Measurements from ENCODE around the gene BCL2L13.
A peak's percentile ranks its signal among the peaks of the same experiment; 100 is the strongest.
"Not testable (repeated sequence)": the region's sequence is repeated elsewhere in the genome, so short reads cannot be mapped to it uniquely, and the experiment has no call there.

The BCL2L13 gene

DNA sequence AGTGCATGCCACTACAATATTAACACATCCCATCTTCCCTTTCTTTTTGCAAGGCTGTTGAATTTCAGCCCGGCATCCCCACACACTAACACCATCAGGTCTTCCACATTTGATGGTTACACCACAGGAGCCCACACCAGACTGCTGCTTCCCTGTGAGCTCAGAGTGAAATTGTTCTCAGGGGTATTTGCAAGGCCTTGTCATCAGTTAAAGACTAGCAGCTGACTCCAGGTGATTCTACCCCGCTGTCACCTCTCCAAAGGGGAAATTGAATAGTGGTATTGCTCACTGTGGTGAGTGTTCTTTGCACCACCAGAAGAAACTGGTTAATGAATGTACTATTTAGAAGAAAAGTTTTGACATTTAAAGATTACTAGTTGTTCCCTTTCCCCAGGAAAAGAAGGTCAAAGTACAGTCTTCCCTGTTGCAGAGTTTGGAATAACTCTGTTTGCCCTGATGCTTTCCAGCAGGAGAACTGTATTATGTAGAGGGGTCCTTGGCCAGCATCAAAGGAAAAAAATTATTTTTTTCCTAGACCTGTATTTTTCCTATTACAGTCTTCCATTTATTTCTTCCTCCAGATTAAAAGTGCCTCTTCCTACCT lies 93.8 kb downstream of the BCL2L13 start:
- DNase-seq, result no peak

DNA sequence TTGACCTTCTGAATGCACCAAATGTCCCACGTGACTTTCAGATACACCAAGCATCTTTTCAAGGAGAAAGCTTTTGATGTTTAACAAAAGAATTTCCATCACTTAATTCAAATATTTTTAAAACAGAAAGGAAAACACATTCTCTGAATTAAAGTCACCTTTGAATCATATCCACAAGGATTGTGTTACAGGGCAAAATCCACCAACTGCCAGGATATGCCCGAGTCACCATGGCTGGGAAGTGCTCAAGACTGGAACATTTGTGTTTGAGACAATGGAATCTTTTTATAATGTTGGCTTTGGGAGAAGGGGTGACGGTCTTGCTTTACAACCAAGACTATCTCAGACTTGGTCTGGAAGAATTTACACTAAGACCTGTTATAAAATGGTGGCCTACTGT lies 94.9 kb downstream of the BCL2L13 start:
- no peak for DNase-seq

DNA sequence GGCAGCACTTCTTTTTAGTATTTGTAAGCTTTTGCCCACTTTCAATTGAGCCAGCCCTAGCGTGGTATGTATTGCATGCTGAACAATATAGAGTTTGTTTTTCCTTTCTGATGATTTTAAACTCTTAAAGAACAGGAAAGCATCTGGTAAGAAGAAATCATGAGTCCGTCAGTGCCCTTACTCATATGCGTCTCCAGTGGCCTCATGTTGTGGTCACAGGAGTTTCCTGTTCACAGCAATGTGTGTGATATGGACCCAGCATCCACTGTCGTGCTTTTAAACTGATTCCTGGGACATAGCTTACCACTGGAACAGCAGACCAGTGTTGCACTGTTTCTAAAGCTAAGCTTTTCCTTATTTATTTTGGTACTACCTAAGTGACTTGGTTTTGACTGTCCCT lies 95.6 kb downstream of the BCL2L13 start:
- DNase-seq, result no peak

DNA sequence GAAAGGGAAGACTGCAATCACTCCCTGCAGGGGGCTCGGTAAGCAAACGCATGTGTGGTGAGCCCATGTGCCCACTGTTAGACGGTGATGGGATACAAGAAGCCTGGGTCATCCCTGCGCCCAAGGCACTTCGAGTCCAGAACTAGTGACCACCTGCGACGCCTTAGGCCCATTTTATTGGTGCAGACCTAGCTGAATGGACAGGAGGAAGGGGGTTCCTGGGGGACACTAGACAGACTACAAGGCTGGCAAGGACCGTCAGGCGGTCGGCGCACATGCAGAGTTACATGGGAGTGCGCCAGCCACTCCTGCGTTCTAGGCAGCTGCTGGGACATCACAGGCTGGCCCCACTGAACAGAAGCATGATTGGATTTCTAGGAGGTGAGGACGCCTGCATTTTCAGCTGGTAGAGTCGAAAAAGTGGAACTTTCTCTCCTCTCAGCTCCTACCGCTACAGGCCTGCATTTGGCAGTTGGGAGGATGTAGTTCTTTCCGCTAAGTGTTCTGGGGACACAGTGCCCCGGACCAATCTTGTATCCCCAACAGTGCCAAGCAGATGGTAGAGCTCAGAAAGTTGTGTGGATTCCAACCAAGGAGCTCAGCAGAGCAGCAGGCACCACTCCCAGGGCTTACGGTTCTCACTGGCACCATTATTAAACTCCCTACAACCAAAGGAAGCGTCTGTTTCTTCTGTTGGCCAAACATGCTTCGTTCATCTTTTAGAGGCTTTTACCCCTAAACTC lies 100.0 kb downstream of the BCL2L13 start:
- no peak for DNase-seq

DNA sequence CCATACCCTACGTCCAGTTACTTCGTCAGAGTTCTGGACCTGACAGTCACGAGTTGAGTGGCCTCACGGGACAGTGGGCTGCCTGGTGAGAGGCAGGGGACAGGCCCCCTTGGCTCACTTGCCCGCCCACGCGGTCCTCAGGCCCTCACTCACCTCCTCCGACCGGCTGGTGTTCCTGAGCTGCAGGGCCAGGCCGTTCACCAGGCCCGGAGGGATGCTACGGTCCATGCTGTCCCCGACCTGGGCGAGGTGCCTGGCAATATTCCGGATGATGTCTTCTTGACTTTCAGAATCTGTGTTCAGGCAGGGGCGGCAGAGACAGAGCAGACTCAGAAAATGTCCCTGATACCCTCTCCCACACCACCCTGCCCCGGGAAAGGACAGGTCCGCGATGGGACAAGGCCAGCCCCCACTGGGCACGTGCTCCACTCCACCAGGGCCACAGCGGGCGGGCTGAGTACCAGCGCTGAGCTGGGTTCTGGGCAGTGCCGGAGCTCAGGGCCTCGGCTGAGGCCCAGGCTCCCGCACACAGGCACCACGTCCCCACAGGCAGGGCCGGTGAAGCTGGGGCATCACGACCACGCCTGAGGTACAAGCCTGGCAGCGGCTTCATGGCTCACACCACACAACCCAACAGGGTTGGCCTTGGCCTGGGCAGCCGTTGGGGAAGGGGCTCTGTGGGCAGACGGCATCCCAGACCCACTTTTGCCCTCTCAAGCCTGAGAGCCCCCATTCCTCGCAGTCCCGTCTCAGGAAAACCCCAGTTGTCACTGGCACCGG lies 100.8 kb downstream of the BCL2L13 start:
- no peak for DNase-seq

DNA sequence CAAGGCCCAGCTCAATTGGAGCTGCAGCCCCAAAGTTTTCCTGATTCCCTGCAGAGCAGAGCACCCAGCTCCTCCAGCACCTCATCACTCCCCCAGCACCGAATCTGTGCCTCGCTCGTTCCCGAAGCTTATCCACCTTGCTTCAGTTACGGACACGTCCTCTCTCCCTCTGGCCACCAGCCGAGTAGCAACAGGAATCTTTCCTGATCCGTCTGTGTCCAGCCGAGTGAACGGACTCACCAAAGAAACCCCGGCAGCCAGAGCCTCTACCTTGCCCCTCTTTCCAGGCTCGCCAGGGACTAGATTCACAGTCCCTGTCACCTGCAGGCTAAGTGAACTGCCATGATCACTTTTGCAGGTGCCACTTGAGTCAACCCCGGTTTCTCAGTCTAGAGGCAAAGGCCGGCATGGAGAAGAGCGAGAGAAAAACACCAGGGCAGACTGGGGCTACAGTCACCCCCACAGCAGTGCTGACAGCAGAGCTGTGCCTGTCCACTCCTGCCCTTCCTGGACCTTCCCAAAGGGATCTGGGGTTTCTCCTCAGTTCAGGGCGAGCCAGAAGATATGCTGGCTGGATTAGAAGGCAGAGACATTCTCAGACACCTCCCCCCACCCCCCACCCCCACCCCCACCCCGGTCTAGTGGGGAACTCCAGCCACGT lies 103.4 kb downstream of the BCL2L13 start:
- no peak for DNase-seq

DNA sequence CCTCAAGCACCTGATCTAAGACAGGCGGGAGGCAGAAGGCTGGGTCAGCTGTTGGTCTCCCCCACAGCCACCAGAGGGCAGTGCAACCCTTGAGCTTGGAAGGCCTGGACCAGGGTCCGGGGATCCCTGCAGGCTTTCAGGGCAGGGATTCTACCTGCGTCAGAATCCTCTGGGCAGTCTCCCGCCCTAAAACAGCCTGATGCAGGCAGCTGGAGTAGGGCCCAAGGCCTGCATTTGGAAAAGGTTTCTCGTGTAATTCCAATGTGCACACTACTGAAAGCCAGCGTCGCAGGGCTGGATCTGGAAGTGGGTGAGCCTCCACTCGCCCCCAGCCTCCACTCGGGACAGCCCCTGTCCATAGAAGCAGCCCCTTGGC lies 104.0 kb downstream of the BCL2L13 start:
- peak; percentile 56 to 79 for DNase-seq

DNA sequence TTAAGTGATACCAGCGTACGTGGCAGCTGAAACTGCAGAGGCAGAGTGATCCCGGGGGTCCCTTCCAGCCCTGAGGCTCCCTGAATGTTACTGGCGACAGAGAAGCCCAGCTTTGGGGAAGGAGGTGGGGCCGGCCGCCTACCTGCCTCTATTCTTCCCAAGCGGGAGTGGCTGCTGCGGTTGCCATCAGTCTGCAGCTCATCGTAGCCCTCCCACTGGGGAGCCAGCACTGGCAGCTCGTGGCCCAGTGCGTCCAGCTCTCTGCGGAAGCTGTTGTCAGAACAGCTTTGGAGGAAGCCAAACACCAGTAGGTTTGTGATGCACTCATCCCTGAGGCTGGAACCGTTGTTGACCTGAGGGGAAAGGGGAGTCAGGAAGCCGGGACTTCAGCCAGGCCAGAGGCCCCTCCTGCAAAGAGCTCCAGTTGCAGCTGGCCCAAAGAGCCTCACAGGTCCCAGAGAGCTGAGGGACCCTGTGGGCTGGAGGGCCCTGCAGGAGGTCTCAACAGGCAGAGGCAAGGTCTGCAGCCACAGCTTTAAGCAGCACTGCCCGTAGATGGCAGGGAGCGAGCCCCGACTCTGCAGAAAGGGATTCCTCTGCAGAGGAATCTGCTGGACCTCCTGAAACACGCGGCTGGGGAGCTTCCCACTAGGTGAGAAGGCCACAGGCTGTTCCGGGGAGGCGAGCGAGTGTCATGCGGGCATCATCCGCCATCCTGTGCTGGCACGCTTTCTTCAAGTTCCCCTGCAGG lies 105.3 kb downstream of the BCL2L13 start:
- DNase-seq, result no peak

DNA sequence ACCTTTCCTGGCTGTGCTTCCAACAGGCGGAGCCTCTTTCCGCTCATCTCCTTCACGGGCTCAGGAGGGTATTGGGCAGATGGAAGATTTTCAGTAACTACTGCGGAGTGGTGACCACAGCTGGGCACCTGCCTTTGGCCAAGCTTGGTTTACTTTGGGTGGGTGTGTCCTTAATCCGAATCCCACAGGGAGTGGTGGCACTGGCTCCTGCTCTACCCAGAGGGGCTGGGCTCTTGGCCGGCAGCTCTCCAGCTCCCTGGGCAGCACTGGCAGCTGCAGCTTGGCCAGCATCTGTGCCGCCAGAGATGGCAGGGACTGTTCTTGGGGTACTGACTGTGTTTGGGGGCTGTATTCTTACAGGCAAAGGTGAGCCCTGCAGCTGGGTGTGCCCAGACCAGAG lies 105.9 kb downstream of the BCL2L13 start:
- no peak for DNase-seq

DNA sequence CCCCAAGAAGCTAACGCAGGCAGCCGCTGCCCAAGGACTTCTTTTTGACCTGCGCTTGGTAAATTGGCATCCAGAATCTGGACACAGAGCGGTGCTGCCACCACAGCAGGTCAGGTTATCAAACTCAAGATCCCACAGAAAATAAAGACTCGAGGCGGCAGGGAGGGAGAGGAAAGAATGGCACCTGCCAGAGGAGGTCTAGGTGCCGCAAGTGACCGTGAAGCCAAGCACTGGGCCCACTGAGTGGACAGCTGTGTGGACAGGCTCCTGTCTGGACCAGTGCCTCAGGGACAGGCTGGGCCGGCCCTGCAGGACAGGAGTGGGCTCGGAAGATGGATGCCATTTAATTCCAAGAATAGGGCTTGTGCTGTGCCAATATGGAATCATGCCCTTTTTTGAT lies 108.4 kb downstream of the BCL2L13 start:
- DNase-seq, result no peak

DNA sequence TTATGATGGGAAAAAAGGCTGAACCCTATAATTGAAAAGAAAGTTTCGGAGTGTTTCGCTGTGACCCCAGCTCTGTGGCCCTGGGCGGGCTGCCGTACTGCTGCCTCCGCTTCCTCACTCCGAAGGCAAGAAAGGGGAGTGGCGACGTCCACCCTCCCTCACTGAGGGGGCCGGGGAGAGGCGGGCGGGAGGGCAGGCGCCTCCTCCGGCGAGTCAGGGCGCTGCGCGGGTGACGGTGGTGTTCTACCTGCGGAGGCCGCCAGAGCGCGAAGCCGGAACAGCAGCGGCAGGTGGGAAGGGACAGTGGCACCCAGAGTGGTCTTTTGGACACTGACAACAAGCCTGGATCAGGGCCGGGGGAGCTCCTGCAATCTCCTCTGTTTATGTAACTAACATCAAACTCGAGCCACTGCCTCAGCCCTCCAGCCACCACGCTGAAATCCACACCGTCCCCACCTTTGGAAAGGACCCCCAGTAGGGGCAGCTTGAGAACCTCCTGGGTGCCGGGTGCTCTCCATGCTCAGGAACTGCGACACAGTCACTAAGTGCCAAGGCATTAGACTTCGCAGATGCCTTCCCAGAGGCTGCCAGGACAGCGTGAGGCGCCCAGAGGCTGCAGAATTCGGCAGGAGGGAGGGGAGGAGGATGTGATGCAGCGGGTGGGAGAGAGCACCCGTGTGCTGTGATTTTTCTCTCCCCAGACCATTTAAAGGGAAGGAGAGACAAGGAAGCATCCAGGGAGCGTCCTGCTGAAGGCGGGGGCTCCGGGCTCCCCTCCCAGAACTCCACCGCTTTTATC lies 110.2 kb downstream of the BCL2L13 start:
- no peak for DNase-seq

DNA sequence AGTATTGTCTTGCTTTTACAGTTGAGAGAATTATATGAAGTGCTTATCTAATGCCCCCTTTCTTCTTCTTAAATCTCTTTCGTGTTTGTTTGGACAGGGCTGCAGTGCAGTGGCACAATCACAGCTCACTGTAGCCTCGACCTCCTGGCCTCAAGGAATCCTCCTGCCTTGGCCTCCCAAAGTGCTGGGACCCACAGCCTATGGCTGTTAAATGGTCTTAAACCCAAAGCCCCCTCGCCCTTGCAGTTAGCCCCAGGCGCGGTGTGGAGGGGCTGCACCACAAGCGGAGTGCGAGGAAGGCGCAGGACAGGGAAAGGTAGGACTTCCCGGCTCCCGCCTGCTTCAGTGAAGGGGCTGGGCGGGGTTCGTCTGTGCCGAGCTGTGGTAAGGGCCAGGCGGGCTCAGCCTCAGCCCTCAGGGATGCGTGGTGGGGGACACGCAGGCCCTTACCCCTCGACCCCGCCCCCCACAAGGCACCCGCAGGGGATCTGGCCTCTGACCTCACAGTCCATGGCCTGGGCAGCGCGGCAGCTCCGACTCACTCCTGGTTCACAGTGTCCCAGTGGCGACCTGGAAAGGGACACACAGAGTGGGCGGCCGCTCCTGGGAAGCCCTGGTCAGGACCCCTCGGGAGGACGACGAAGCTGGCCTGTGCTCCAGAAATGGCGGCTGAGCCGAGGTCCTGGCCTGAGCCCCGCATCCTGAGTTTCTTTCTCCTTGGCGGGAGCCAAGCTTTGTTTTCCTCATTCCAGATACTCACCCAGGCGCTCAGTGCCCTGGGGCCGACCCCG lies 111.2 kb downstream of the BCL2L13 start:
- DNase-seq, result no peak

DNA sequence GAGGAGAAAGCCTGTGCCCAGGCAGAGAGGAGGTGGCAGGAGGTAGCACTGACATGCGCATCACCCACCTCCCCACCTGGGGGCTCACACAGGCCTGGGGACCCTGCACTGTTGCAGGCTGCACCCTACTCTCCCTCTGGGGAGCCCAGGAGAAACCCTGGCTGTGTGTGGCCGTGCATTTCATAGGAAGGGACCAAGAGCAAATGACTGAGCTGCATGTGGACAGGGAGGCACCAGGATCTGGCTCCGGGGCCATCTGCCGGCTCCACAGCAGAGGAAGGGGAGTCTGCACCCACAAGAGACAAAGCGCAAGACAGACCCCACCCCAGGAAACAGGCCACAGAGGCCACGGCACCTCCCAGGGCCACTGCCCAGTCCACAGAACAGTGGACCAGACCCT lies 113.0 kb downstream of the BCL2L13 start:
- no peak for DNase-seq

DNA sequence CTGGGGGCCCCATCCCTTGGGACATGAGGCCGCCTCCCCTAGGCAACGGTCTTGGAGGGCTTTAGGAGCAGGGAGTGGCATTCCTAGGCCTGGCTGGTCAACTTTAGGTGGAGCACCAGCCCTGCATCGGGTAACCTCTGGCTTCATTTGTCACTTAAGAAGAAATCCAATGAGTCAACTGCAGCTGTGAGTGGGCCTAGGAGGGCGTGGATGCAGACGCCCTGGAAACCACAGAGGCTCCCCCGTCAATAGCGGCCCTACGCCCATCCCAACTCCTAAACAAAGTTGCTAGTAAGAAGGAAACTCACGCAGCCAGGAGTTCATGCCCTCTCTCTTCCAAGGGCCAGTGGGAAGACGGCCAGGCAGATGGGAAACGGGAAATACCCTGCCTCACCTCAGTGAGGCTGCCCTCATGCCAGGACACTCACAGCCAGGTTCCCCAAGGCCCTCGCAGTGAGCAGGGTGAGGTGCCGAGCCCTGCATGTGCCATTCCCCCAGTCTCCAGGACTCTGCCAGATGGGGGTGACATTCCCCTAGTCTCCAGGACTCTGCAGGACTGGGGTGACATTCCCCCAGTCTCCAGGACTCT lies 114.9 kb downstream of the BCL2L13 start:
- DNase-seq, result no peak

DNA sequence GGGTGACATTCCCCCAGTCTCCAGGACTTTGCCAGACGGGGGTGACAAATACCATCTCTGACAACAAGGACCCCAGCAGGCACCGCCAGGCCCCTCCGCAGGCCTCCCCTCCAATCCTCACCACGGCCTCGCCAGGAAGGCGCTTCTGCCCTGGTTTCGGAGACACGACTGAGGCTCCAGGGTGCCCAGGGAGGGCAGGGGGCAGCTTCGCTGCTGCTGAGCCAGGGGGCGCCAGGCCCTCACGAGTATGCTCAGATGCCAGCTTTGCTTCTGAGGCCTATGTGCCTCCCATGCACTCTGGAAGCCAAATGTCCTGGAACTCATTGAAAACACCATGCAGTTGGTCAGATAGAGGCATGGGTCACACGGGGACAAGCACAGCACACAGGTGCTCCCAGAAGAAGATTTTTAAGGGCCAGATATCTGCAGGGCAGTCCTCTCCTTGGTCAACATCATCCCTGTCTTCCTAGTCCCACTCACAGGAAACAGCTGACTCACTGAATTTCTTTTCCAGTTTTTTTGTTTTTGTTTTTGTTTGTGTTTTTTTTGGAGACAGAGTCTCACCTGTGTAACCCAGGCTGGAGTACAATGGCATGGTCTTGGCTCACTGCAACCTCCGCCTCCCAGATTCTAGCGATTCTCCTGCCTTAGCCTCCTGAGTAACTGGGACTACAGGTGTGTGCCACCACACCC lies 115.8 kb downstream of the BCL2L13 start:
- DNase-seq, result no peak

DNA sequence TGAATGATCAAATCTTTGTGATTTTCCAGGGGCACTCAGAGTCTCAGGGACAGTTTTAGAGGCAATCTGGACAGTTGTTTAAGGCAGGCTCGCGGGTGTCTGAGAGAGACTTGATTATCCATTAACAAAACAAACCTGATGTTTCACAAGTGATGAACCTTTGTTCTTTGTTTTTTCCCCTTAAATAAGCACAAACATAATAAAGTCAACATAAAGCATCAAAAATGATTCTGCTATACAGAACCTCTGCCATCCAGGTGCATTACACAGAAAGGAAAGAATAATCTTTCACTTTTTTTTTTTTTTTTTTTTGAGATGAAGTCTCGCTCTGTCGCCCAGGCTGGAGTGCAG lies 122.6 kb downstream of the BCL2L13 start:
- DNase-seq, result no peak

DNA sequence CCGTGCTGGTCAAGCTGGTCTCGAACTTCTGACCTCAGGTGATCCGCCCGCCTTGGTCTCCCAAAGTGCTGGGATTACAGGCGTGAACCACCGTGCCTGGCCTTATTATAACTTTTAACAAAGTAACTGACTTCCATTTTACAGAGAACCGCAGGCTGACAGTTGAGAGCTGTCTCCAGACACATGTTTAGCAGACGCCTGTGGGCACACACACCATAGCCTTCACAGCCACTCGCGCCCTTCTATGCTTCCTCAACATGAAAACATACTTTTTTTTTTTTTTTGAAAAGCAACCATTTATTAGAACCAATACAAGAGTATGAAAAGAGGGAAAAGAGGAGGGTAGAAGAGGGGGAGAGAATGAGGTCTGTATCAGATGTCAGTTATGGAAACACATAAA lies 124.9 kb downstream of the BCL2L13 start:
- DNase-seq, result not testable (repeated sequence)

DNA sequence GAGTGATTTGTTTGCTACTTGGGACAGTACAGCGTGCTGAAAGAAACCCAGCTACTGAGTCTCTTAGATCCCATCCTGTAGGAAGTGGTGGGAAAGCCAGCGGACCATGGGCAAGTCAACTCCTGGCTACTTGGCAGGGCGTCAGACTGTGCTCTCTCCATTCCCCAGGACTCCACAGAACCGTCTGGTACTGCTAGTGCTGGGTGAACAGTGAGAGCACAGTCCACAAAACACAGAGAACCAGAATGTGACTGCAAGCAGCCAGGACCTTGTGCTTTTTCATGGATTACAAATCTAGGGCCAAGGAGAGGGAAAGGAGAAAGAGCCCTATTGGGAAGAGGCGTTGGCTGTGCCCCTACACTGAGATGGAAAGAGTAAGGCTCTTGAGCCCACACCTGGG lies 125.5 kb downstream of the BCL2L13 start:
- no peak for DNase-seq

DNA sequence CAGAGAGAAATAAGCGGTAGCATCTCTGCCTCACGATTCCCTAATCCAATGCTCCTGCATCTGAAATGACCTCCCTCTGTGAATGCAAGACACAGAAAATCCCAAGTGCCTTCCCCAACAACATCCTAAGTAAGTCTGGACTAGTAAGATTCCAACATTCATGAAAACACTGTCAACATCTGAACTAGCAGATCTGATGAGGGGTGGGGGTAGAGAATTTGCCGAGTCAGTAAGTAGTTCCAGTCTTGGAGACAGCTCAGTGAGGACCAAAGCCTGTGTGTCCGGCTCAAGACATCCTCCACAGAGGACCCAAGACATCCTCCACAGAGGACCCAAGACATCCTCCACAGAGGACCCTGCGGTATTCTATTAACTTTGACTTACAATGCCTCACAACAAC lies 126.3 kb downstream of the BCL2L13 start:
- DNase-seq, result not testable (repeated sequence)
